Heart left ventricle (tissue), 16 donors: ENCODE measurements around the gene ARHGAP26. TPM values are rescaled to one million over a fixed set of nuclear protein-coding genes. Genes with fewer than 3 reads are reported as not detected.

Experiments
- ATAC-seq, 4 donors: fragments of 200-7000 bp; cut with Tn5 transposase; one replicate each; pipeline ENCODE4 v1.9.1; 2020 to 2022; ENCODE audit warnings: moderate library complexity in 4 of 4, mild to moderate bottlenecking in 3 of 4, moderate number of reproducible peaks in 1 of 4
- DNase-seq, 5 donors: peaks; one replicate each; pipeline ENCODE4 v3.0.0-alpha.2; 2020
- H3K27ac ChIP-seq, 12 donors: fragments of 200-600 bp; sonication (generic) in 4 of 12; one replicate each; pipeline versions ENCODE4 v1.5.0 to v1.8.0; 2016 to 2022; ENCODE audit warnings: mild to moderate bottlenecking in 2 of 12
- H3K27me3 ChIP-seq, 9 donors: fragments of 200-600 bp; sonication (generic) in 2 of 9; one replicate each; pipeline versions ENCODE4 v1.5.1 to v1.8.0; 2016 to 2022; ENCODE audit warnings: mild to moderate bottlenecking in 3 of 9
- H3K36me3 ChIP-seq, 9 donors: fragments of 200-600 bp; sonication (generic) in 2 of 9; one replicate each; pipeline versions ENCODE4 v1.5.0 to v1.8.0; 2018 to 2022; ENCODE audit warnings: mild to moderate bottlenecking in 2 of 9
- H3K4me1 ChIP-seq, 12 donors: fragments of 200-600 bp; sonication (generic) in 4 of 12; one replicate each; pipeline versions ENCODE4 v1.5.0 to v1.8.0; 2016 to 2022; ENCODE audit warnings: mild to moderate bottlenecking in 3 of 12
- H3K4me3 ChIP-seq, 12 donors: fragments of 200-600 bp; sonication (generic) in 4 of 12; one replicate each; pipeline versions ENCODE4 v1.5.0 to v1.8.0; 2017 to 2022; ENCODE audit warnings: mild to moderate bottlenecking in 9 of 12, moderate library complexity in 4 of 12
- H3K9me3 ChIP-seq, 12 donors: fragments of 200-600 bp; sonication (generic) in 4 of 12; one replicate each; pipeline versions ENCODE4 v1.5.0 to v1.8.0; 2016 to 2022; ENCODE audit warnings: mild to moderate bottlenecking in 1 of 12
- POLR2A ChIP-seq, 2 donors: fragments of 450-650 bp; IDR thresholded peaks; one replicate each; pipeline ENCODE4 v1.6.1; 2017; ENCODE audit warnings: antibody characterized with exemption in 2 of 2, mild to moderate bottlenecking in 2 of 2, moderate library complexity in 2 of 2
- WGBS, 4 donors: extraction: QIAGEN DNeasy Blood & Tissue Kit in 2 of 4; methylation state at CpG; one replicate each; pipeline versions ENCODE4 v1.1.5 to v1.1.7; 2013 to 2018; 5-methylcytosine and 5-hydroxymethylcytosine counted together
- intact Hi-C, 10 donors: fragments of 100-400 bp; cut with DNase I; formaldehyde crosslinking; loops; one replicate each; pipeline versions ENCODE4 v1.11.1 to v1.14.2; 2022
- polyA plus RNA-seq, 2 donors: library from polyadenylated mRNA; stranded (reverse); fragments of 200-250 nt; gene quantifications; one replicate each; pipeline ENCODE4 v1.2.3, GENCODE V29; 2013
- total RNA-seq, 9 donors: library from RNA; depleted of rRNA in 2 of 9; stranded (reverse); fragments of >200 nt in 2 of 9; fragmentation: NEBNext Ultra II Directional in 3 of 9; extraction: Animal tissue kit (Norgen Biotek cat#: 25700) in 3 of 9; gene quantifications; one replicate each; pipeline versions ENCODE4 v1.1.0 to v1.2.4, GENCODE V29; 2016 to 2023
- TF ChIP-seq, protein P1 (sequence below), 12 donors: fragments of 200-600 bp; sonication (generic) in 4 of 12; IDR thresholded peaks; one replicate each; pipeline versions ENCODE4 v1.5.0 to v1.8.0; 2018 to 2022; ENCODE audit warnings: antibody characterized with exemption in 12 of 12, mild to moderate bottlenecking in 5 of 12
- donor health status: ischemic (EF 13 %, LVEDD 7.1; RV severe dilation, severe dysfunction).
- donor health status: healthy with polysubstance abuse.
- donor health status: DM: no; HTN: yes; CAD: no.
- donor health status: DM: no; HTN: no; CAD: no.
- donor health status: ischemic (EF 25% LVEDD 6.9; RV normal size, moderate dysfunction).
- donor health status: ischemic (EF 25% LVEDD 5.7; RV mildly dilated, moderate dysfunction).
- donor health status: healthy.
- donor health status: DM: yes; HTN: yes; CAD: no.
- donor health status: ischemic (EF 35%, LVEDD 5.7; RV mildly dilated, moderate dysfunction).
- donor health status: nonischemic (EF 11% LVEDD 7.7; RV severe dilation, severe dysfunction).
- donor health status: DM: yes; HTN: yes; CAD: no.
- donor health status: PGD.
- donor health status: ischemic (EF 29% LVEDD 5.4; RV normal size, mild dysfunction).
- donor health status: nonischemic (EF 23%, LVEDD 6.1; RV moderate dilation, normal function).

Gene ARHGAP26
- total and polyA plus RNA-seq, 11 donors, result 11.9 to 52.1 (median 33.7) TPM

DNA sequence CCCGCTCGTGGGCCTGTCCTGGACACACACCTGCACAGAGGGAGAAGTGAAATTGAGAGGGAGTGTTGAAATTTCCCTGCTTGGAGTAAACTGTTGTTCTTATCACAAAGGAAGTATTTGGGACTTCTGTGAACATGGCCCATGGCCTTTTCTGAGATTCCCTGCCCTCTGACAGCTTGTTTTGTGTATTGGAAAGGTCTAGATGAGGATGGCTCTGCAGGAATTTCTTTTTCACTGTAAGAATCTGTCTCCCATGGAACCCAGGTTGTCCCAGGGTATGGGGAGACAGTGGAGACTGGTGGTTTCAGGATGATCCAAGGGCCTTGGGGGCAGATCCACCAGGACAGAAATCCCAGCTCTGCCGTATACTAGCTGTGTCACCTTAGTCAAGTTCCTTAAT, 121.8 kb downstream of the ARHGAP26 start:
- H3K4me1 ChIP-seq, result peaks cover 0 to 34% (median 11%) of the 10 kb centered on the region in 12 donors
- DNase-seq (no peak), ATAC-seq (no peak)
- TF ChIP-seq POLR2A (IDR thresholded peaks at IDR 0.05), result no peak
- TF ChIP-seq, protein P1, sequence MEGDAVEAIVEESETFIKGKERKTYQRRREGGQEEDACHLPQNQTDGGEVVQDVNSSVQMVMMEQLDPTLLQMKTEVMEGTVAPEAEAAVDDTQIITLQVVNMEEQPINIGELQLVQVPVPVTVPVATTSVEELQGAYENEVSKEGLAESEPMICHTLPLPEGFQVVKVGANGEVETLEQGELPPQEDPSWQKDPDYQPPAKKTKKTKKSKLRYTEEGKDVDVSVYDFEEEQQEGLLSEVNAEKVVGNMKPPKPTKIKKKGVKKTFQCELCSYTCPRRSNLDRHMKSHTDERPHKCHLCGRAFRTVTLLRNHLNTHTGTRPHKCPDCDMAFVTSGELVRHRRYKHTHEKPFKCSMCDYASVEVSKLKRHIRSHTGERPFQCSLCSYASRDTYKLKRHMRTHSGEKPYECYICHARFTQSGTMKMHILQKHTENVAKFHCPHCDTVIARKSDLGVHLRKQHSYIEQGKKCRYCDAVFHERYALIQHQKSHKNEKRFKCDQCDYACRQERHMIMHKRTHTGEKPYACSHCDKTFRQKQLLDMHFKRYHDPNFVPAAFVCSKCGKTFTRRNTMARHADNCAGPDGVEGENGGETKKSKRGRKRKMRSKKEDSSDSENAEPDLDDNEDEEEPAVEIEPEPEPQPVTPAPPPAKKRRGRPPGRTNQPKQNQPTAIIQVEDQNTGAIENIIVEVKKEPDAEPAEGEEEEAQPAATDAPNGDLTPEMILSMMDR (IDR thresholded peaks at IDR 0.05), result no peak
- no peaks in the 10 kb centered on the region for H3K9me3 ChIP-seq
- intact Hi-C loops, result no loop called here
- H3K36me3 ChIP-seq, result peaks cover 0 to 27% (median 17%) of the 10 kb centered on the region in 9 donors
- no peak overlapping the region for H3K4me3 ChIP-seq
- no peak overlapping the region for H3K27ac ChIP-seq
- 77 to 87% (median 79%) methylated on average over 3 of the region's 3 CpGs for WGBS, 4 donors
- no peaks in the 10 kb centered on the region for H3K27me3 ChIP-seq

DNA sequence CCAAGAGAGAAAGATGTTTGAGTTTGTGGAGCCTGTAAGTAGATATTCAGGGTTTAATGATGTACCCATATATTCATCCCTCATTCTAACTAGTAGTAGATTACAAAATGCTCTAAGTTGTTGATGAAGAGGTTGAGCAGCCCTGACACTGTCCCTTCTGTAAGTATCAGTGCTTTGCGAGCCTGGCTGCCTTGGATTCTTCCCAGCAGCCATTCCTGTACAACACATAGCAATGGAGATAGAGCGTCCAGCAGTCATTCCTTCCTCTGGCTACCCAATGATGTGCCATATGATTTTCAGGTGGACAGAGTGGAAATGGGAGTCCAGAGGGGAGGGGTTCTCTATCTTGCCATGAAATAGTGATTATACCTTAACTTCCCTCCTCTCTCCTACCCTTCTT, 124.1 kb downstream of the ARHGAP26 start:
- H3K27ac ChIP-seq, result peak overlapping the region in 2 of 12 donors; percentile 16 to 40
- no peaks in the 10 kb centered on the region for H3K9me3 ChIP-seq
- WGBS, 4 donors, result 50 to 62% (median 59%) methylated on average over 2 of the region's 2 CpGs
- TF ChIP-seq, protein P1 (IDR thresholded peaks at IDR 0.05), result no peak
- TF ChIP-seq POLR2A (IDR thresholded peaks at IDR 0.05), result no peak
- ATAC-seq, result peak in 3 of 4 donors; percentile 39 to 57 (median 51)
- no peak overlapping the region for H3K4me3 ChIP-seq
- peaks cover 0 to 45% (median 26%) of the 10 kb centered on the region in 9 donors for H3K36me3 ChIP-seq
- H3K4me1 ChIP-seq, result peaks cover 0 to 27% (median 9%) of the 10 kb centered on the region in 12 donors
- intact Hi-C loops, result no loop called here
- DNase-seq, result no peak
- no peaks in the 10 kb centered on the region for H3K27me3 ChIP-seq

DNA sequence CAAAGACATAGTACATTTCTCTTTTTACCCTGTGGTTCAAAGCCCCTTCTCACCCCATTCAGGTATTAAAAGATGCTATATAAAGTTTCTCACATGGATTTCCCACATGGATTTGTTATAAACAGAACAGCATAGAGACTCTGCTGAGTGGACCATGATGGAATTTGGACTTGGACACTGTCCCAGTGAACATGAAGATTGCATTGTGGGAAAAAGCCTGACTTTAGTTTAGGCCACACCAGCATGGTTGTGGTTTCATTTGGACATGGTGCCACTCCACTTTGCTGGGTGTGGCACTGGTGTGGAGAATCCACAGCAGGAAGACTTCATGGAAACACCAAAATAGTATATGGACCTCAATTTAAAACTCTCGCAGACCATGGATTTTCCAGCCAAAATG, 124.6 kb downstream of the ARHGAP26 start:
- DNase-seq (peak in 1 of 5 donors; percentile 30), ATAC-seq (peak; percentile 49 to 66 (median 56))
- intact Hi-C loops, result no loop called here
- H3K9me3 ChIP-seq, result no peaks in the 10 kb centered on the region
- H3K4me1 ChIP-seq, result peaks cover 0 to 32% (median 10%) of the 10 kb centered on the region in 12 donors
- H3K27me3 ChIP-seq, result no peaks in the 10 kb centered on the region
- H3K36me3 ChIP-seq, result peaks cover 0 to 45% (median 26%) of the 10 kb centered on the region in 9 donors
- WGBS, 4 donors, result 98 to 100% (median 100%) methylated on average over 1 of the region's 1 CpG
- peak overlapping the region in 2 of 12 donors; percentile 16 to 40 for H3K27ac ChIP-seq
- no peak overlapping the region for H3K4me3 ChIP-seq
- TF ChIP-seq, protein P1 (IDR thresholded peaks at IDR 0.05), result no peak
- no peak for TF ChIP-seq POLR2A (IDR thresholded peaks at IDR 0.05)

DNA sequence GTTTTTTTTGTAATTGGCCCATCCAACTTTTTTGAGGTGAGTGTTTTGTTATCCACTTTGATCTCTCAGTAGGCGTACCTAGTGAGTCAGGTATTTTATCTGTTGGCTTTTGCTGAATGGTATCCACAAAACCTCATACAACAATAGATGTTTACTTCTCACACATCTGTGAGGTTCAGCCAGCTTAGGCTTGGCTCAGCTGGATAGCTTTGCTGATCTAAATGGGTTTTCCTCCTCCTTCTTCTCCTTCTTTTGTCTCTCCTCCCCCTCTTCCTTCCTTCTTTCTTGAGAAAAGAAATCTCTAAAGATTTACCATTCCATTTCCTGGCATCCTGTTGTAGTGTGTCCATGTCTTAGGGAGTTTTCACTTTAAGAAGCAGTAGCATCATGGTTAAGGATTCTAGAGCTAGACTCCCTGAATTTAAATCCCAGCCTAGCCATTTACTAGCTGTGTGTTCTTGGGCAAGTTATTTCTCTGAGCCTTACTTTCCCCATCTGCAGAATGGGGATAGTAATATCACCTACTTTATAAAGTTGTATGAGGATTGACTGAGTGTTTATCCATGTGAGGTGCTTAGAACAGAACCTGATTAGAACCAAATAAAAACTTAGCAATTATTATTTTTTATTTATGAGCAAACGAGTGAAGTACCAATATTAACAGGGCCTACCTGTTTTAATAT, 126.3 kb downstream of the ARHGAP26 start:
- ATAC-seq (no peak), DNase-seq (no peak)
- Histone ChIP-seq H3K4me3 (no peak overlapping the region), H3K9me3 (no peaks in the 10 kb centered on the region), H3K36me3 (peaks cover 0 to 45% (median 26%) of the 10 kb centered on the region in 9 donors), H3K27me3 (no peaks in the 10 kb centered on the region), H3K4me1 (peaks cover 0 to 47% (median 20%) of the 10 kb centered on the region in 12 donors), H3K27ac (no peak overlapping the region)
- TF ChIP-seq POLR2A (IDR thresholded peaks at IDR 0.05), result no peak
- TF ChIP-seq, protein P1 (IDR thresholded peaks at IDR 0.05), result no peak
- WGBS, 4 donors, result 86 to 91% (median 88%) methylated on average over 2 of the region's 2 CpGs
- intact Hi-C loops, result no loop called here
